ENCODE results near the gene FXYD4.

The FXYD4 gene

GRCh38 chr10:43421201-43421507 is 49.7 kb downstream of the FXYD4 start:
- no peak for DNase-seq

GRCh38 chr10:43421519-43421918 is 50.1 kb downstream of the FXYD4 start:
- DNase-seq, result peak; percentile 29

DNA sequence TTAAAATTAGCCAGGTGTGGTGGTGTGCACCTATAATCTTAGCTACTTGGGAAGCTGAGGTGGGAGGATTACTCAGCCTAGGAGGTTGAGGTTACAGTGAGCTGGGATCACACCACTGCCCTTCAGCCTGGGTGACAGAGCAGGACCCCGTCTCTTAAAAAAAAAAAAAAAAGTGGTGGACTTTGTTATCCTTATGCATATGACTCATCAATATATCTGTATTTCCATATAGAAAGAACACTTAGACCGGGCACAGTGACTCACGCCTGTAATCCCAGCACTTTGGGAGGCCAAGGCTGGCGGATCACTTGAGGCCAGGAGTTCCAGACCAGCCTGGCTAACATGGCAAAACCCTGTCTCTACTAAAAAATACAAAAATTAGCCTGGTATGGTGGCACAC is 50.5 kb downstream of the FXYD4 start:
- DNase-seq, result peak; percentile 36

- DNase-seq, result no peak
These were observed 53.0 kb downstream of the FXYD4 start for GRCh38 chr10:43424416-43424815.

Data from HCEC 1CT (cell line).